Stimulated activated CD8-positive, alpha-beta memory T cell treated with anti-CD3 and anti-CD28 coated beads, Interleukin-7, amount 100 ng/mL, for 1 hour (primary cell): ENCODE data around the gene ABO.
"Not testable (repeated sequence)": the region's sequence is repeated elsewhere in the genome, so short reads cannot be mapped to it uniquely, and the experiment has no call there.

Source experiments
- DNase-seq, 2 donors: peaks; one replicate each; pipeline ENCODE4 v3.0.0-alpha.2; 2020; ENCODE audit warnings: low read depth in 2 of 2

Gene ABO

GRCh38 chr9:133275105-133276000 lies at the start of gene ABO:
Gene ABO, minus strand, starts transcription at chr9:133275201.
- DNase-seq = no peak

DNA sequence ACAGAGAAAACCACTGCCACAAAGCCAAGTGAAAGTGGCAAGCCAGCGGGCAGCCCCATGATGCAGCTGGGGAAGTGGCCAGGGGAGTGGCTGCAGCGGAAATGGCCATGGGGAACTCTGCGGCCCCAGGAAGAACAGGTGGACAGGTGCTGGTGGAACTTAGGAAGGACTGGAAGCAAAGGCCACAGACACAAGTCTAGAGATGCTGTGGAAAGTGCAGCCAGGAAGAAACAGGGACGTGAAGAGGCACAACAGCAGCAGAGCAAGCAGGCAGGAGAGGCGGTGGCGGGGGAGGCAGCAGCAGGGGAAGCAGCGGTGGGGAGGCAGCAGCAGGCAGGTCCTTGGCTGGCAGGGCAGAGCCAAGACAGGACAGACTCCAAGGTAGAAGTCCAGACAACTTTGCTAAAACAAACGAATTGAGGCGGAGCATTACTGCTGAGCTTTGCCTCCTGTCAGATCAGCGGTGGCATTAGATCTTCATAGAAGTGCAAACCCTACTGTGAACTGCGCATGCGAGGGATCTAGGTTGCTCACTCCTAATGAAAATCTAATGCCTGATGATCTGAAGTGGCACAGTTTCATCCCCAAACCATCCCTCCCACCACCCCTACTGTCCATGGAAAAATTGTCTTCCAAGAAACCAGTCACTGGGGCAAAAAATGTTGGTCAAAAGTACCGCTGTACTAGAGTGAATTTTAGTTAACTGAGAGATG lies 49.1 kb upstream of the ABO start:
- no peak for DNase-seq

DNA sequence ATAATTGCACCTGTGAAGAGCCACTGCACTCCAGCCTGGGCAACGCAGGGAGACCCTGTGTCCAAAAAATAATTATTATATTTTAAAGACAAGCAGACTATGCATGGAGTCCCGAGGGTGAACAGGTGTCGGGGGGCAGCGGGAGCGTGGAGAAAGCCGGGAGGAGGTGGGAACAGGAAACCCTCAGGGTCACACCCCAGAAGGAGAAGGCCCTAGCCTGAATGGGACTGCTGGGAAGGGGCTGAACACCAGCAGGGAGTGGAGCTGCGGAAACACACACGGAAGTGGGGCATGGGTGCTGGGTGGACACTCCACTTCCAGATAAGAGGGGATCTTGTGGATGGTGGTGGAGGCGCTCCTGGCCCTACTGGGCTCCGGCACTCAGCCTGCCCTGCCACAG lies 48.2 kb upstream of the ABO start:
- no peak for DNase-seq

- no peak for DNase-seq
Observed at GRCh38 chr9:133322701-133323100, 47.7 kb upstream of the ABO start.

DNA sequence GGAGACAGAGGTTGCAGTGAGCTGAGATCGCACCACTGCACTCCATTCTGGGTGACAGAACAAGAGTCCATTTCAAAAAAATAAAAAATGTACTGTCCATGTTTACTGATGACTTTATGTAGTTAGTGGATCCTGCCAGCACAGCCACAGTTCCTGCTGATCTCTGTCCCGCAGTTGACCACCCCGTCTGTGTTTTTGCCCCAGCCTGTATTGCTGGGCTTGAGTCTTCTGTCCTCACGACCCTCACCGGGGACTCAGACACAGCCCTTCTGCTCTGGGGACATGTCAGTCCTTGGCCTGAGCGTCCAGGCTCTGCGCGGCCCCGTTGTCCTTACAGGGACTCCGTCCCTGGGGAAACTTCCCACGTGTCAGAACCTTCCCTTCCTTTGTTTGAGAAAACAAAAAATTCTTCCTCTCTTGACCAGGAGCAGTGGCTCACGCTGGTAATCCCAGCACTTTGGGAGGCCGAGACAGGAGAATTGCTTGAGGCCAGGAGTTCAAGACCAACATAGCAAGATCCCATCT lies 46.5 kb upstream of the ABO start:
- DNase-seq = no peak

DNA sequence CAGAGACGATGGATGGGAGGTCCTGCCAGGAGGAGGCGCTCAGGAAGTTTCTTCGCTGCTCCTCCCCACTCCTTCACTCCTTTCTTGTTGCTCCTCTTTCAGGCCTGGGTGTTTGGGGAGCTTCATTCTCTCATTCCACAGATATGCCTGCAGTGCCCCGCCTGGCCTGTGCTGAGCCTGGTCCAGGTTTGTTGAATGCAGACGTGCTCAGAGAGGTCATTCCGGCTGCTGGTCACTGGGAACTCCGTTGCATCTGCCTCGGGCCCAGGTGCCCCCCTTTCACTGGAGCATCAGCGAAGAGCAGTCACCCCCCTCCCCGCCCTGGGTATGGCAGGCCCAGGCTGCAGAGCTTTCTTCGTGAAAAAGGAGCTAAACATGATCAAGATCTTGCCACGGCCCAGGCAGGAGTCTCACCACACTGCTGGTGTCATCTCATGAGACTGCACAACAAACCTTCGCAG lies 45.5 kb upstream of the ABO start:
- DNase-seq = no peak

- not testable (repeated sequence) for DNase-seq
Observed at GRCh38 chr9:133317551-133317950, 42.5 kb upstream of the ABO start.

GRCh38 chr9:133315997-133316396 lies 41.0 kb upstream of the ABO start:
- DNase-seq = no peak

- DNase-seq = no peak
Observed at GRCh38 chr9:133309608-133310007, 34.6 kb upstream of the ABO start.

DNA sequence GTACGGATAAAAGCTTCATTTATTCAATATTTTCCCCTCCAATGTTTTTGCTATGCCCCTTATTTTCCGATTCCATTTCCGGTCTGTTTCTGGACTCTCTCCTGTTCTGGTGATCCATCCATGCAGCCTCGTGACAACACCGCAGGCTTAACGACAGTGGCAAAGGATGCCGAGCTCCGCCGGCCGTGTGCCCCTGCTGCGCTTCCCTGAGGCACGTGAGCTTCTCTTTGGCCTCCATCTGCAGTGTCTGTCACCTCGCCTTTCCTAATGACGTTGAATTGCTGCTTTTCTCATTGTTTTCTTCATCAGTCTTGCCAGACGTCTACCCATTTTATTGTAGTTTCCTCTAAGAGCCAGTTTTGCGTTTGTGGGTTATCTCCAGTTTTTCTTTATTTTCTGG lies 32.3 kb upstream of the ABO start:
- DNase-seq = no peak

- no peak for DNase-seq
Observed at GRCh38 chr9:133306242-133307204, 31.5 kb upstream of the ABO start.

- no peak for DNase-seq
Observed at GRCh38 chr9:133305731-133306130, 30.7 kb upstream of the ABO start.

DNA sequence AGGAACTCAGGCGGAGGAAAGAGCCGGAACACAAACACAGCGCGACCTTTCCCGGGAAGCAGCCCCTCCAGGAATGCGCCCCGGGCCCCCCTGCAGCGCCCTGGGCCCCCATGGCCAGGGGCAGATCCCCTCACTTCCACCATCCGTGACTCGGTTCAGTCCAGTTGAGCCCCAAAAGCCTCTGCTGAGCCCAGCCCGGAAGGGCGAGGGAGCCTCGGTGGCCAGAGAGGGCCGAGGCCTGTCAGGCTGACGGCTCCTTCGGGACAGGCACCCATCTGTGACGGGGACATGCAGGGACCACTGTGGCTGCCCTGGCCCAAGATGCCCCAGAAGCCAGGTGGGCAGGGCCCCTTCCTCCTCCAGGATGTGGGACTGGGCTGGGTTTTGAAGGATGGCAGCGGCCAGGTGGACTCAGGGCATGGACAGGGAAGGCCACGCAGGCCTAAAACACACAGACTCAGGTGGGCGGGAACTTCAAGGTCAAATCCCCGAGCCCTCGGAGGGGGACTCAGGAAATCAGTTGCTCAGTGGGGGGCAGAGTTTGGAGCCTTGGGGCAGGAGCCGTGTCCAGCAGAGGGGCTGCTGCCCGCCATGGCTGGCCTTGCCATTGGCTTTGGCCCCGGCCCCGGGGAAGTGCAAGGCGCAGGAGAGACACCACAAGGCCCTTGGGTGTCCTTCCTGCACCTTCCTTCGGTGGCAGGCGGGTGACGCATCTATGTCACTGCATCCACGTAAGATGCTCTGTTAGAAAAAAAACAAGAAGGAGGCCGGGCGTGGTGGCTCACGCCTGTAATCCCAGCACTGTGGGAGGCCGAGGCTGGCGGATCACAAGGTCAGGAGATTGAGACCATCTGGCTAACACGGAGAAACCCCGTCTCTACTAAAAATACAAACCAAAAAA lies 29.7 kb upstream of the ABO start:
- no peak for DNase-seq

DNA sequence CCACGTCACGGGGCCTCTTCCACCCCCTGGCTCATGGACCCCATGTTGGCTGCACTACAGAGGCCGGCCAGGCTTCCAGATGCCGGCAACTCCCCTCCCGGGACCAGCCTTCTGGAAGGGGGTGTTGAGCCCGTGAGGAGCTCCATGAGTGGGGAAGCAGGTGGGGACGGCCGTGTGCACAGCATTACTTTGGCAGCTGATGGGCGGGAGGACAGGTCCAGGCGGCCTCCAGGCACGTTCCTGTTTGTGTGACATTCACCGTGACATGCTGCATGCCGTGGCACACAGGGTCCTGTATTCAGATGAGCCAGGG lies 29.1 kb upstream of the ABO start:
- no peak for DNase-seq

GRCh38 chr9:133303266-133304157 lies 28.5 kb upstream of the ABO start:
- DNase-seq = no peak

DNA sequence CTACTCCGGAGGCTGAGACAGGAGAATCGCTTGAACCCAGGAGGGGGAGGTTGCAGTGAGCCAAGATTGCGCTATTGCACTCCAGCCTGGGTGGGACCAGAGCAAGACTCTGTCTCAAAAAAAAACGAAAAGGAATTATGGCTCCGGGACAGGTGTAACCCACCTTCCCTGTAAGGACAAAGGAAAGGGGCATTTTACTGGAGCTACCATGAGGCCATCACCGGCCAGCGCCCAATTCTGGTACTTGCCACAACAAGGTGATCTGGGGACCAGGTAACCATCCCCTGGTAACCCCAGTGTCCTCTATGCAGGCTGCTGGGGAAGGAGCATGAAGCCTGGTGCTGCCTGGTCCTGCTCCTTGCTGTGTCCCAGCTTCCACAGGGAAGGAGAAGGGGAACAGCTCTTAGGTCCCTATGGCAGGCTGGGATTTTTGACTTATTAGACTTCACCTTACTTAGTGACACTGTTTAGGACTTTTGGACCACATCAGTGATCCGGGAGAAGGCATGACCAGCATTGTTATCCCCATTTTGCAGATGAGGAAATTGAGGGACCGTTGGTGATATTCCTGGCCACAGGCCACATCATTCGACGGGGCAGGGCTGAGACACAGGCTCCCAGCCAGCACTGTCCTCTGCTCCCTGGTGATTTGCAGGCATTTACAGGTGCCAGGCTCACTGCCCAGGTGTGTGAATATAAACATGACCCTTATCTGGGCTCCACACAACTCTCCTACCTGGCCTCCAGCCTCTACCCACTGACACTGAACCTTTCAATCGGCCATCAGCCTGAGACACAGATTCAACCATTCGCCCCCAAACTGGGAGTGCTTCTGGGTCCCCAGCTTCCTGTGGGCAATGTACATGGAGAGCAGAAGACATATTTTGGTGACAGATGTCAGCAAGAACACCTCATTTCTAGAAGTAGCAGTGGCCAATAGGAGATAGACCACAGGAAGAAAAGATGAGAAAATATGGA lies 26.5 kb upstream of the ABO start:
- DNase-seq = no peak

- DNase-seq = not testable (repeated sequence)
Observed at GRCh38 chr9:133299996-133300395, 25.0 kb upstream of the ABO start.

DNA sequence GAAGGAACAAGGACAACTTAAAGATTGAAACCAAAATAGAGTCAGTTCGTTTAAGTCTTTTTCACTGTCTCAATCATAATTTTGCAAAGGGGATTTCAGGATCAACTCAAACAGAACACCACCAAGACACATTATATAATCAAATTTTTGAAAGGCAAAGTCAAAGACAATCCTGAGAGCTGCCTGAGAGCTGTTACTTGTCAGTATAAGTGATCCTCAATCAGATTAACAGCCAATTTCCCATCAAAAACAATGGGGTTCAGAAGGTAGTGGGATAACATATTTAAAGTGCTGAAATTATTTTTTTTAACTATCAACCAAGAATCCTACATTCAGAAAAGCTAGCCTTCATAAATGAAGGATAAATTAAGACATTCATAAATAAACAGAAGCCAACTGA lies 19.3 kb upstream of the ABO start:
- no peak for DNase-seq
